Heart left ventricle (tissue), 16 donors: ENCODE measurements around the gene TRAPPC10. TPM values are rescaled to one million over a fixed set of nuclear protein-coding genes. Genes with fewer than 3 reads are reported as not detected.
"Not testable (repeated sequence)": the region's sequence is repeated elsewhere in the genome, so short reads cannot be mapped to it uniquely, and the experiment has no call there.

Experiments
- ATAC-seq, 4 donors: fragments of 200-7000 bp; cut with Tn5 transposase; one replicate each; pipeline ENCODE4 v1.9.1; 2020 to 2022; ENCODE audit warnings: moderate library complexity in 4 of 4, mild to moderate bottlenecking in 3 of 4, moderate number of reproducible peaks in 1 of 4
- DNase-seq, 5 donors: peaks; one replicate each; pipeline ENCODE4 v3.0.0-alpha.2; 2020
- H3K27ac ChIP-seq, 12 donors: fragments of 200-600 bp; sonication (generic) in 4 of 12; one replicate each; pipeline versions ENCODE4 v1.5.0 to v1.8.0; 2016 to 2022; ENCODE audit warnings: mild to moderate bottlenecking in 2 of 12
- H3K27me3 ChIP-seq, 9 donors: fragments of 200-600 bp; sonication (generic) in 2 of 9; one replicate each; pipeline versions ENCODE4 v1.5.1 to v1.8.0; 2016 to 2022; ENCODE audit warnings: mild to moderate bottlenecking in 3 of 9
- H3K36me3 ChIP-seq, 9 donors: fragments of 200-600 bp; sonication (generic) in 2 of 9; one replicate each; pipeline versions ENCODE4 v1.5.0 to v1.8.0; 2018 to 2022; ENCODE audit warnings: mild to moderate bottlenecking in 2 of 9
- H3K4me1 ChIP-seq, 12 donors: fragments of 200-600 bp; sonication (generic) in 4 of 12; one replicate each; pipeline versions ENCODE4 v1.5.0 to v1.8.0; 2016 to 2022; ENCODE audit warnings: mild to moderate bottlenecking in 3 of 12
- H3K4me3 ChIP-seq, 12 donors: fragments of 200-600 bp; sonication (generic) in 4 of 12; one replicate each; pipeline versions ENCODE4 v1.5.0 to v1.8.0; 2017 to 2022; ENCODE audit warnings: mild to moderate bottlenecking in 9 of 12, moderate library complexity in 4 of 12
- H3K9me3 ChIP-seq, 12 donors: fragments of 200-600 bp; sonication (generic) in 4 of 12; one replicate each; pipeline versions ENCODE4 v1.5.0 to v1.8.0; 2016 to 2022; ENCODE audit warnings: mild to moderate bottlenecking in 1 of 12
- CTCF ChIP-seq, 12 donors: fragments of 200-600 bp; sonication (generic) in 4 of 12; IDR thresholded peaks; one replicate each; pipeline versions ENCODE4 v1.5.0 to v1.8.0; 2018 to 2022; ENCODE audit warnings: antibody characterized with exemption in 12 of 12, mild to moderate bottlenecking in 5 of 12
- WGBS, 4 donors: extraction: QIAGEN DNeasy Blood & Tissue Kit in 2 of 4; methylation state at CpG; one replicate each; pipeline versions ENCODE4 v1.1.5 to v1.1.7; 2013 to 2018; 5-methylcytosine and 5-hydroxymethylcytosine counted together
- intact Hi-C, 10 donors: fragments of 100-400 bp; cut with DNase I; formaldehyde crosslinking; loops; one replicate each; pipeline versions ENCODE4 v1.11.1 to v1.14.2; 2022
- polyA plus RNA-seq, 2 donors: library from polyadenylated mRNA; stranded (reverse); fragments of 200-250 nt; gene quantifications; one replicate each; pipeline ENCODE4 v1.2.3, GENCODE V29; 2013
- total RNA-seq, 9 donors: library from RNA; depleted of rRNA in 2 of 9; stranded (reverse); fragments of >200 nt in 2 of 9; fragmentation: NEBNext Ultra II Directional in 3 of 9; extraction: Animal tissue kit (Norgen Biotek cat#: 25700) in 3 of 9; gene quantifications; one replicate each; pipeline versions ENCODE4 v1.1.0 to v1.2.4, GENCODE V29; 2016 to 2023
- donor health status: ischemic (EF 13 %, LVEDD 7.1; RV severe dilation, severe dysfunction).
- donor health status: healthy with polysubstance abuse.
- donor health status: DM: no; HTN: yes; CAD: no.
- donor health status: DM: no; HTN: no; CAD: no.
- donor health status: ischemic (EF 25% LVEDD 6.9; RV normal size, moderate dysfunction).
- donor health status: ischemic (EF 25% LVEDD 5.7; RV mildly dilated, moderate dysfunction).
- donor health status: healthy.
- donor health status: DM: yes; HTN: yes; CAD: no.
- donor health status: ischemic (EF 35%, LVEDD 5.7; RV mildly dilated, moderate dysfunction).
- donor health status: nonischemic (EF 11% LVEDD 7.7; RV severe dilation, severe dysfunction).
- donor health status: DM: yes; HTN: yes; CAD: no.
- donor health status: PGD.
- donor health status: ischemic (EF 29% LVEDD 5.4; RV normal size, mild dysfunction).
- donor health status: nonischemic (EF 23%, LVEDD 6.1; RV moderate dilation, normal function).

TRAPPC10 gene
- total and polyA plus RNA-seq, 11 donors, result 5.6 to 32.0 (median 22.1) TPM

GRCh38 chr21:44133715-44134057, 121.6 kb downstream of the TRAPPC10 start:
- intact Hi-C loops, DNase-seq, H3K4me1 ChIP-seq, H3K27ac ChIP-seq, H3K9me3 ChIP-seq, H3K27me3 ChIP-seq, H3K36me3 ChIP-seq: not testable (repeated sequence)
- peak overlapping the region in 5 of 12 donors; percentile 38 to 54 (median 50) for H3K4me3 ChIP-seq
- peak in 1 of 4 donors; percentile 3 for ATAC-seq
- 0% methylated on average over 7 of the region's 35 CpGs; no CpG with 5 or more reads in 3 of the 4 donors for WGBS, 4 donors

DNA sequence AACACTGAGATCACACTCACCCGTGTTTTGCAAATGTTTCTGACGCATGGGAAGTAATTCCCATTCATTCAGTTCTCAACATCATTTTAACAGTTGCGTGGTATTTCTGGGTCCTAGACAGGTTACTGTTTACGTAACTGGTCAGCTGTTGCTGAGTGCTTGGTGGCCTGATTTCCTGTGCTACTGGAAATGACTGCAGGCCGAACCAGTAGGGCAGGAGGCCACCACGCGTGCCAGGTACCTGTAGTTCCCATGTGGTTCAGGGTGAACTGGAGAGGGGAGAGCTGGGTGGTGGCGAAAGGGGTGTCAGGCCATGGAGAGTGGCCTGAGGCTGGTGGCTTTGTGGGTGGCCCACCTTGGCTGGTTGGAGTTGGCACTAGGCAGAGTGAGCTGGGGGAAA, 122.6 kb downstream of the TRAPPC10 start:
- WGBS, 4 donors, result no CpG with 5 or more reads among the region's 8 CpGs
- intact Hi-C loops, H3K4me3 ChIP-seq, H3K9me3 ChIP-seq, H3K4me1 ChIP-seq, H3K36me3 ChIP-seq, H3K27ac ChIP-seq, H3K27me3 ChIP-seq, DNase-seq: not testable (repeated sequence)
- ATAC-seq, result peak in 2 of 4 donors; percentile 12 to 13

DNA sequence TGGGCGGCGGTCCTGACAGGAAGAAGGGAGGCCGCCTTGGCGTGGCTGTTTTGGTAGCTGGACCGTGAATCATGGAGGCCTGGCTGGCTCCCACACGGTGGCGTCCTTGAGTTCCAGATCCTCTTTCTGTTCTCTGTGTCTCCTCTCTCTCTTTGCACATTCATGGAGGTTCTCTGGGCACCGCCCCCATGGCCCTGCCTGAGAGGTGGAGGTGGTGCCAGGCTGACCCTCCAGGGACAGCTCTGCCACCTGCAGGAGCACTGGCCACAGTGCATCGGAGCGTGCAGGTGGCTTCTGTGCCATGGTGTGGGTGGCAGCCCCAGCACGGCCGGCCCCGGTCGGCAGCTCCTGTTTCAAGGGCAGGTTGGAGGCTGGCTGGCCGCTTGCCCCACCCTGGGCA, 125.9 kb downstream of the TRAPPC10 start:
- H3K9me3 ChIP-seq, H3K4me3 ChIP-seq, H3K27ac ChIP-seq, intact Hi-C loops, DNase-seq, H3K27me3 ChIP-seq, H3K4me1 ChIP-seq, H3K36me3 ChIP-seq: not testable (repeated sequence)
- peak in 1 of 12 donors; percentile 11 for TF ChIP-seq CTCF (IDR thresholded peaks at IDR 0.05)
- peak; percentile 17 to 42 (median 35) for ATAC-seq
- WGBS, 4 donors, result 21% methylated on average over 2 of the region's 15 CpGs; no CpG with 5 or more reads in 3 of the 4 donors

DNA sequence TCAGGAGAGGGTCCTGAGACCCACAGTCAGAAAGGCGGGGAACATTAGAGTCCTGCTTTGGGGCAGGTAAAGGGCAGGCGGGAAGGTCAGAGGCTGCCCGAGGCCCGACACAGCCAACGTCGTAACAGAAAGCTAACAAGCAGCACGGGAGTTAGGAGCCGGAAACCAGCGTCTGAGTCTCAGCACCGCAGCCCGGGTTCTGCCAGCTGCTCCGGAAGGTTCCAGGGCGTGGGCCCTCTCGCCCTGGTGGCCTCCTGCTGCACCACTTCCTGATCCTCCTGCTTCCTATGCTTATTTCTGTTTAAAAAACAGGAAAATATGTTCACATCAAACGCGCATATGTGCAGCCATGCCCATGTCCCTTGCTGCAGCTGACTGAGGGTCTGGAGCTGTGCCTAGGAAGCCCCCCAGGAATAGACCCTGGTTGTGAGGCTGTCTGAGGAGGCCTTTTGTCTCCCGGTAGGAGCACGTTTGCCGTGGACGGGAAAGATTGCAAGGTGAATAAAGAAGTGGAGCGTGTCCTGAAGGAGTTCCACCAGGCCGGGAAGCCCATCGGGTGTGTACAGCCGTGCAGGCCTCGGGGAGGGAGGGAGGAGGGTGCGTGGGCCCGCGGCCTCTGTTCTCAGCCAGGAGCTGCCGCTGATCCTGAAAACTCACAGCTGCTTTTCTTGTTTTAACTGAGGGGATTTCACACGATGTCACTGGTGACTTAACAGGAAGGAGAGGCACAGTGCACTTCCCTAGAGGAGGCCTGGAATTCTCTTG, 127.9 kb downstream of the TRAPPC10 start:
- DNase-seq, intact Hi-C loops: not testable (repeated sequence)
- peak; percentile 25 to 55 (median 36) for ATAC-seq

GRCh38 chr21:44140552-44140932, 128.4 kb downstream of the TRAPPC10 start:
- H3K4me1 ChIP-seq, intact Hi-C loops, H3K36me3 ChIP-seq, DNase-seq, H3K4me3 ChIP-seq, H3K9me3 ChIP-seq, H3K27ac ChIP-seq, H3K27me3 ChIP-seq: not testable (repeated sequence)
- no CpG with 5 or more reads among the region's 18 CpGs for WGBS, 4 donors
- ATAC-seq, result peak in 3 of 4 donors; percentile 8 to 49 (median 34)

More for the DNA sequence above, 127.9 kb downstream of the TRAPPC10 start:
- not testable (repeated sequence) for H3K4me3 ChIP-seq, H3K4me1 ChIP-seq, H3K36me3 ChIP-seq, H3K9me3 ChIP-seq, H3K27me3 ChIP-seq
- WGBS, 4 donors, result 49 to 57% methylated on average over 3 to 11 of the region's 30 CpGs; no CpG with 5 or more reads in 2 of the 4 donors
- H3K27ac ChIP-seq, result peak overlapping the region in 7 of 12 donors; percentile 55 to 79 (median 70)

- DNase-seq, H3K36me3 ChIP-seq, H3K27me3 ChIP-seq, H3K27ac ChIP-seq, intact Hi-C loops, H3K9me3 ChIP-seq, ATAC-seq, H3K4me1 ChIP-seq, H3K4me3 ChIP-seq: not testable (repeated sequence)
- 94% methylated on average over 7 of the region's 10 CpGs; no CpG with 5 or more reads in 3 of the 4 donors for WGBS, 4 donors
Observed at GRCh38 chr21:44142470-44142869, 130.4 kb downstream of the TRAPPC10 start.

DNA sequence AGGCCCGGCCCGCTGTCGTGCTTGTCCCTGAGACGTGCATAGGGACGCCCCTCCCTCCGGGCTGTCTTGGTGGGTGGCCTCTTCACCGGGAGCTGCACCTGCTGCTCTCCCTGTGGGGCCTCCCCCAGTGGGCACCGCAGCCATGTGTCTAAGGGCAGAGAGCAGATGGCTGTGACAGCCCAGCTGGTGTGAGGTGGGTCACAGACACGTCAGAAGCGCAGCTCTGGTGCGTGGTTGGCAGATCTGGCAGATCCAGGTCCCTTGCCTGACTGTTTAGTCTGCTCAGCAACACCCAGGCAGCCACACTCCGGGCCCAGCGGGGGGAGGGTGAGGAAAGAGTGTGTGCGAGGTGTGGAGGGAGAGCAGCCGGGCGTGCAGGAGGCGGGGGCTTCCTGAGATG, 131.3 kb downstream of the TRAPPC10 start:
- intact Hi-C loops, H3K36me3 ChIP-seq, DNase-seq, H3K4me3 ChIP-seq, H3K4me1 ChIP-seq, H3K9me3 ChIP-seq, H3K27ac ChIP-seq, ATAC-seq, H3K27me3 ChIP-seq: not testable (repeated sequence)
- WGBS, 4 donors, result 82% methylated on average over 3 of the region's 17 CpGs; no CpG with 5 or more reads in 3 of the 4 donors

GRCh38 chr21:44143996-44144395, 131.9 kb downstream of the TRAPPC10 start:
- H3K9me3 ChIP-seq, H3K27ac ChIP-seq, H3K4me1 ChIP-seq, H3K27me3 ChIP-seq, DNase-seq, H3K4me3 ChIP-seq, H3K36me3 ChIP-seq, intact Hi-C loops: not testable (repeated sequence)
- WGBS, 4 donors, result 54% methylated on average over 3 of the region's 8 CpGs; no CpG with 5 or more reads in 3 of the 4 donors
- ATAC-seq, result peak in 1 of 4 donors; percentile 8

DNA sequence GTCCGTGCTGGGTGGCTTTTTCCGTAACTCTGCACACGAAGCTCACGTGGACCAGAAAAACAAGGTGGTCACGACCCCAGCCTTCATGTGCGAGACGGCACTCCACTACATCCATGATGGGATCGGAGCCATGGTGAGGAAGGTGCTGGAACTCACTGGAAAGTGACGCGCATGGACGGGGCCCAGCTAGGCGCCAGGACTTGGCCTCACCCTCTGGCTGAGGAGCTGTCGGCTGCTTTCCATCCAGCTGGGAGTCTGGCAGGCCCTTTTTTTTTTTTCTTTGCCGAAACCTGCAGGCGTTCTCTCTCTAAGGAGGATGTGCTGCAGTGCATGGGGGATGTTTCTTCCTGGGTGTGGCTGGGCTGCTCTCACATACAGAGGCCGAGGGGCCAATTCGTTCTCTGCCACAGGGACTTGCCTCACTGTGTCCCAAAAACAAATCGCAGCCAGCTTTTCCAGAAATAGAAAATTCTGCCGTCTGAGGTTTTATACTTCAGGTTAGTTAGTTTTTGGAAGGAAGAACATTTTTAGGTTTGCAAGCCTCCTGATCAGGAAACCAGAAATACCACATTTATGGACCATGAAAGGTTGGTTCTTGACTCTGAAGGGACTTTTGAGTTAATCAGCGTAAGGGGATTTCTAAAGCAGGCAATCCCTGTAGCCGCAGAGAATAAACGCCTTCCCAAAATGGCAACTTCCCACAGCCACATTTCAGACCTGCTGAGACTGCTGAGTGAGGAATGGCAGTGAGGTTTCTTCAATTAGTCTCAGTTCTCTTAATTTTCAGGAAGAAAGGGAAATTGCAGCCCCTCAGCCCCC, 132.9 kb downstream of the TRAPPC10 start:
- H3K36me3 ChIP-seq, H3K9me3 ChIP-seq, DNase-seq, H3K27ac ChIP-seq, H3K4me1 ChIP-seq, intact Hi-C loops, H3K4me3 ChIP-seq, H3K27me3 ChIP-seq: not testable (repeated sequence)
- ATAC-seq, result peak in 3 of 4 donors; percentile 29 to 49 (median 29)
- WGBS, 4 donors, result no CpG with 5 or more reads among the region's 22 CpGs

- H3K27ac ChIP-seq, H3K27me3 ChIP-seq, intact Hi-C loops, H3K36me3 ChIP-seq, H3K4me3 ChIP-seq, ATAC-seq, DNase-seq, H3K4me1 ChIP-seq, H3K9me3 ChIP-seq: not testable (repeated sequence)
- 78% methylated on average over 6 of the region's 12 CpGs; no CpG with 5 or more reads in 3 of the 4 donors for WGBS, 4 donors
Observed at GRCh38 chr21:44145616-44146015, 133.5 kb downstream of the TRAPPC10 start.
